Lower leg skin (tissue), 3 donors: ENCODE results near the gene ZP1.

ENCODE experiments used
- POLR2A ChIP-seq, 2 donors: fragments of 450-650 bp; IDR thresholded peaks; one replicate each; pipeline ENCODE4 v1.6.1; 2016 to 2017; ENCODE audit warnings: antibody characterized with exemption in 2 of 2, mild to moderate bottlenecking in 1 of 2, moderate library complexity in 1 of 2
- TF ChIP-seq, protein P1 (sequence below), 3 donors: fragments of 450-650 bp; IDR thresholded peaks; one replicate each; pipeline ENCODE4 v1.5.1; 2016; ENCODE audit warnings: antibody characterized with exemption in 3 of 3, mild to moderate bottlenecking in 3 of 3, moderate library complexity in 2 of 3

DNA sequence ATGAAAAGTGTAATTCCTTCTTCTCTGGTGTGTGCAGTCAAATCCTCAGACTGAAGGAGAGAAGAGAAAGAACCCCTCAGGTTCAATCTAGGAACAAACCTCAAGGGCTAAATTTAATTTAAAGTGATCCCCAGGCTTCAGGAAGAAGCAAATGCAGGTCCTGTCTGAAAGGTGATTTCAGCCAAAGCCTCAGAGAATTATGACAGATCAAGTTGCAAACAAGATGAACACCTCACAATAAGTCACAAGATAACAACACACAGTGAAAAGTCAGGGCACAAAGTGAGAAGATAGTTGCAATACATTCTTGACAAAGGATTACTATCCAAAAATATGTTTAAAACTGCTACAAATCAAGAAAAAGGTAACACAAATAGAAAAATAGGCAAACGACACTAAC, 11.8 kb downstream of the ZP1 start:
- TF ChIP-seq, protein P1, sequence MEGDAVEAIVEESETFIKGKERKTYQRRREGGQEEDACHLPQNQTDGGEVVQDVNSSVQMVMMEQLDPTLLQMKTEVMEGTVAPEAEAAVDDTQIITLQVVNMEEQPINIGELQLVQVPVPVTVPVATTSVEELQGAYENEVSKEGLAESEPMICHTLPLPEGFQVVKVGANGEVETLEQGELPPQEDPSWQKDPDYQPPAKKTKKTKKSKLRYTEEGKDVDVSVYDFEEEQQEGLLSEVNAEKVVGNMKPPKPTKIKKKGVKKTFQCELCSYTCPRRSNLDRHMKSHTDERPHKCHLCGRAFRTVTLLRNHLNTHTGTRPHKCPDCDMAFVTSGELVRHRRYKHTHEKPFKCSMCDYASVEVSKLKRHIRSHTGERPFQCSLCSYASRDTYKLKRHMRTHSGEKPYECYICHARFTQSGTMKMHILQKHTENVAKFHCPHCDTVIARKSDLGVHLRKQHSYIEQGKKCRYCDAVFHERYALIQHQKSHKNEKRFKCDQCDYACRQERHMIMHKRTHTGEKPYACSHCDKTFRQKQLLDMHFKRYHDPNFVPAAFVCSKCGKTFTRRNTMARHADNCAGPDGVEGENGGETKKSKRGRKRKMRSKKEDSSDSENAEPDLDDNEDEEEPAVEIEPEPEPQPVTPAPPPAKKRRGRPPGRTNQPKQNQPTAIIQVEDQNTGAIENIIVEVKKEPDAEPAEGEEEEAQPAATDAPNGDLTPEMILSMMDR (IDR thresholded peaks at IDR 0.05), result no peak
- TF ChIP-seq POLR2A (IDR thresholded peaks at IDR 0.05), result no peak
